NCI-H2107 (cell line): ENCODE measurements around the gene UGT2B17.
"Not testable (repeated sequence)": the region's sequence is repeated elsewhere in the genome, so short reads cannot be mapped to it uniquely, and the experiment has no call there.

Experiments
- DNase-seq: peaks from one replicate; lab custom pipeline; 2025; lab: John Stamatoyannopoulos, UW

UGT2B17 gene

GRCh38 chr4:68569036-68569435 is 7.1 kb downstream of the UGT2B17 start:
- not testable (repeated sequence) for DNase-seq

DNA sequence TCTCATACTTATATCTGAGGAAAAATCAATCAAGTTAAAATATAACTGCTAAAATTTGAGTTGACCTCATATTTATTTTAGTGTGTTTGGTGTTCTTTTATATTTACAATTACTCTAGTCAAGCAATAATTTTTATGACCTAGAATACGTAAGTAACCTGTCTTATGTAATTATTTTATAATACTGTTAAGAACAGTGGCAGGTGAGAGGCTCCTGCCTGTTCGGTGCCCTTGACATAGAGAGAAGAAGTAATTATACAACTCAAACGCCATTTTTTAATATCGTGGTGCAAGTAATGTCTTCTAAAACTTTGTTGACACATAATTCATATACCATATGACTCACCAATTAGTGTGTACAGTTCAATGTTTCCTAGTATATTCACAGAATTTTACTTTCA is 7.6 kb downstream of the UGT2B17 start:
- not testable (repeated sequence) for DNase-seq

- DNase-seq: not testable (repeated sequence)
Observed at GRCh38 chr4:68566364-68566763, 9.8 kb downstream of the UGT2B17 start.

- not testable (repeated sequence) for DNase-seq
Observed at GRCh38 chr4:68565082-68565481, 11.0 kb downstream of the UGT2B17 start.

GRCh38 chr4:68560364-68561070 is 15.6 kb downstream of the UGT2B17 start:
- DNase-seq: not testable (repeated sequence)

DNA sequence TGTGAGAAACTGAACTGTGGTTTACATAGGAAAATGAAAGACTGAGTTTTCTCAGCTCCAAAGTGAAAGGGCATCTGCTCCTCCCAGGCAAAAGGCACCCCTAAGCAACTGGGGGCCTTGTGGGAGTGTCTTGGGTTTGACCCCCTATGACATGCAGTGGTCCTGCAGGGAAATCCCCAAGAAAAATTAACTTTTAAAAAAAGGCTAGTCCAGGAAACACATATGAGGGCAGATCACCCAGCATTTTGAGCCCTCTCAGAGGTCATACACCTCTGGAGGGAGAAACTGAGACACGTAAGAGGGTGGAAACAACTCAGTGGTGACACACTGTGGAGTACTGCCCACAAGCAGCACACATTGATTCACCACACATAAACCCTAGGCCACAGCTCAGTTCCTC is 22.3 kb downstream of the UGT2B17 start:
- not testable (repeated sequence) for DNase-seq

DNA sequence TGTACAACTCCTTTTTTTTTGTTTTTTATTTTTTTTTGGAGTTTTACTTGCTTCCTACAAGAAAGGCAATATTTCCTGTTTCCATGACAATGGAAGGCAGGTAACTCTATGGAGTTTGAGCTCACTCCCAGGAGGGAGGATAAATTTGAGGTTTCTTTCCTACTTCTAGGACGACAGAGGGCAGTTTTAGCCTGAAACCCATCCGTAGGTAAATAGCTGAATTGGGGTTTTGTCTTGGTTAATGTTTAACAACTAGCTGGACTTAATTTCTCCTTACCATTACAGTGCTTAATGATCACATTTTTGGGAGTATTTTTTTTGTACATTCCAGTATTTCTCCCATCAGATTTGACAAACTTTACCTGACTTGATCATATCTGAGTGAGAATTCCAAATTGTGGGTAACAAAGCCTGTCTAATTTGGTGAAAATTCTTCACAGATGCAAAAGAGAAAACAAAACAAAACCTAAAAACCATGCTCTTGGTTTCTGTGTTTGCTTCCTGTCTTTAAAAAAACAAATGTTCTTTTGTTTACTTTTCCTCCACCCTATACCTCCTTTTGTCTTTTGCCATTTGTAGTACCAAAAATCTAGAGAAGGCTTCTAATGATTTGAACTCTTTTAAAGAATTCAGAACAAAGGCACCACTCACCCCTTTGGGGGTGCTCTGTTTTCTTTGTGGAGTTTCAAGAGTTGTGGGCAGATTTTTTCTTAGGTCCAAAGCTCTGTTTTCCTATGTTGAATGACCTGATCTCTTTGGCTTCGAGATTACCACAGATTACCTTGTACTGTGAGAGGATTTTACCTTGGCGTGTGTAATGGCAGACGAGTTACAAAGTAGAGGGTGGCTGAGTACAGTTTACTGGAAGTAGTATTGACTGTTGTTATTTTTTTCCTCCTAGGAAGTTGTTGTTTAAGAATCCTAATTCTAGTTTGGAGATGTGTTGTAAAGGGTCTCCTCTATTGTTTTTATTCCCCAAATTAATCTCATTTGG is 23.0 kb downstream of the UGT2B17 start:
- DNase-seq: not testable (repeated sequence)

- DNase-seq: not testable (repeated sequence)
Observed at GRCh38 chr4:68542742-68543141, 33.4 kb downstream of the UGT2B17 start.

DNA sequence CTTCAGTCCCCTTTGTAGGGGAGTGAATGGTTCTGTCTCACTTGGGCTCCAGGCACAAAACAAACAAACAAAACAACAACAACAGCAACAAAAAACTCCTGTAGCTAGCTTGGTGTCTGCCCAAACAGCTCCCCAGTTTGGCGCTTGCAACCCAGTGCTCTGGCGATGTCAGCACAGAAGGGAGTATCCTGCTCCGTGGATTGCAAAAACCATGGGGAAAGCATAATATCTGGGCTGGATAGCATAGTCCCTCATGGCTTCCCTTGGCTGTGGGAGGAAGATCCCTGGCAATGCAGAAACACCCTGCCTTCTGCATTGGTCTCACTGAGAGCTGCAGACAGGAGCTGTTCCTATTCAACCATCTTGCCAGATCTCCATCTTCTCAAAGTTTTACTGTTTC is 39.7 kb downstream of the UGT2B17 start:
- no peak for DNase-seq

GRCh38 chr4:68535974-68536373 is 40.1 kb downstream of the UGT2B17 start:
- no peak for DNase-seq

DNA sequence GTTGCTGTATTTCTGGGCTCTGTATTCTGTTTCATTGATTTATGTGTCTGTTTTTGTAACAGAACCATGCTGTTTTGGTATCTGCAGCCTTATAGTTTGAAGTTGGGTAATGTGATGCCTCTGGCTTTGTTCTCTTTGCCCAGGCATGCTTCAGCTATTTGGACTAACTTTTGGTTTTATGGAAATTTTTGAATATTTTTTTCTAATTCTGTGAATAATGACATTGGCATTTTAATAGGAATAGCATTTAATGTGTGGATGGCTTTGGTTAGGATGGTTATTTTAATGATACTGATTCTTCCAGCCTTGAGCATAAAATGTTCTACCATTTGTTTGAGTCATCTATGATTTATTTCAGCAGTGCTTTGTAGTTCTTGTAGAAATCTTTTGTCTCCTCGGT is 53.9 kb downstream of the UGT2B17 start:
- DNase-seq: not testable (repeated sequence)

GRCh38 chr4:68520985-68521384 is 55.1 kb downstream of the UGT2B17 start:
- no peak for DNase-seq

DNA sequence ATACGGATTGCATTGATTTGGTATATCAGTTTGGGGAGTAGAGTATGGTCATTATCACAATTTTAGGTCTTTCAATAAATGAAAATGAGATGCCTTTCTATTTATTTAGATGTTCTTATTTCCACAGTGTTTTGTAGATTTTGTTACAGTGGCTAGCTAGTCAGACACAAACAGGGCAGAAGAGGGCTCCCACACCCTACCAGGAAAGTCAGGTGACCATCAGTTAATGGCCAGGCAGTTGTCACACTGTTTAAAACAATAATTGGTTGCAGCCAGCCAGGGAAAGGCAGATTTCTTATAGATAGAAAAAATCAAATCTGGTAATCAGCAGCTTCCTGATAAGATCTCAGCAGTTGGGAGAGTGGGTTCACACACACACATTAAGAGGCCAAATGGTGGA is 57.2 kb downstream of the UGT2B17 start:
- no peak for DNase-seq

DNA sequence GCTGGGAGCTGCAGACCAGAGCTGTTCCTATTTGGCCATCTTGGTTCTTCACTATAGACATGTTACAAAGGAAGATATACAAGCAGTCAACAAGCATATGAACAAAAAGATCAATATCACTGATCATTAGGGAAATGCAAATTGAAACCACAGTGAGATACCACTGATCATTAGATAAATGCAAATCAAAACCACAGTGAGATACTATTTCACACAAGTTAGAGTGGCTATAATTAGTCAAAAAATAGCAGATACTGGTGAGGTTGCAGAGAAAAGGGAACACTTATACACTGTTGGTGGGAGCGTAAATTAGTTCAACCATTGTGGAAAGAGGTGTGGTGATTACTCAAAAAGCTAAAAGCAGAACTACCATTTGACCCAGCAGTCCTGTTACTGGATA is 70.7 kb downstream of the UGT2B17 start:
- DNase-seq: not testable (repeated sequence)

DNA sequence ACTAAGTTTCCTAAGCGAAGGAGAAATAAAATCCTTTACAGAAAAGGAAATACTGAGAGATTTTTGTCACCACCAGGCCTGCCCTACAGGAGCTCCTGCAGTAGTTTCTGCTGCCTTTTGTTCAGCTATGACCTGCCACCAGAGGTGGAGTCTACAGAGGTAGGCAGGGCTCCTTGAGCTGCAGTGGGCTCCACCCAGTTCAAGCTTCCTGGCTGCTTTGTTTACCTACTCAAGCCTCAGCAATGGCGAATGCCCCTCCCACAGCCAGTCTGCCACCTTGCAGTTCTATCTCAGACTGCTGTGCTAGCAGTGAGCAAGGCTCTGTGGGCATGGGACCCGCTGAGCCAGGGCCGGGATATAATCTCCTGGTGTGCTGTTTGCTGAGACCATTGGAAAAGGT is 71.3 kb downstream of the UGT2B17 start:
- not testable (repeated sequence) for DNase-seq

DNA sequence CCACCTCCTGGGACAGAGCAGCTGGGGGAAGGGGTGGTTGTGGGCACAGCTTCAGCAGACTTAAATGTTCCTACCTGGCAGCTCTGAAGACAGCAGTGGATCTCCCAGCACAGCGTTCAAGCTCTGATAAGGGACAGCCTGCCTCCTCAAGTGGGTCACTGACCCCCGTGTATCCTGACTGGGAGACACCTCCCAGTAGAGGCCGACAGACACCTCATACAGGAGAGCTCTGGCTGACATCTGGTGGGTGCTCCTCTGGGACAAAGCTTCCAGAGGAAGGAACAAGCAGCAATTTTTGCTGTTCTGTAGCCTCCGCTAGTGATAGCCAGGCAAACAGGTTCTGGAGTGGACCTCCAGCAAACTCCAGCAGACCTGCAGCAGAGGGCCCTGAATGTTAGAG is 72.7 kb downstream of the UGT2B17 start:
- DNase-seq: not testable (repeated sequence)

- DNase-seq: no peak
Observed at GRCh38 chr4:68499021-68499420, 77.1 kb downstream of the UGT2B17 start.

GRCh38 chr4:68498413-68499007 is 77.6 kb downstream of the UGT2B17 start:
- DNase-seq: peak; percentile 5

- DNase-seq: no peak
Observed at GRCh38 chr4:68494688-68495087, 81.4 kb downstream of the UGT2B17 start.

GRCh38 chr4:68490826-68491457 is 85.2 kb downstream of the UGT2B17 start:
- DNase-seq: no peak

- no peak for DNase-seq
Observed at GRCh38 chr4:68489338-68489737, 86.8 kb downstream of the UGT2B17 start.
